Transverse colon (tissue), 4 donors: ENCODE results near the gene TOP1.

Experiments used
- EP300 ChIP-seq: sonication (generic); formaldehyde crosslinking; IDR thresholded peaks from one replicate; pipeline ENCODE4 v1.6.1; 2017; ENCODE audit warnings: antibody characterized with exemption, low read depth
- POLR2A ChIP-seq: fragments of 450-650 bp; IDR thresholded peaks from one replicate; pipeline ENCODE4 v1.6.1; 2016; ENCODE audit warnings: antibody characterized with exemption, mild to moderate bottlenecking, moderate library complexity
- POLR2AphosphoS5 ChIP-seq, 3 donors: sonication (generic); formaldehyde crosslinking; IDR thresholded peaks; one replicate each; pipeline ENCODE4 v1.6.1; 2016; ENCODE audit warnings: antibody characterized with exemption in 3 of 3
- TF ChIP-seq, protein P1 (sequence below), 5 experiments: fragments of 200-600 bp in 3 of 5; fragments of 450-650 bp in 2 of 5; sonication (generic) in 3 of 5; IDR thresholded peaks; 1 replicate in 2 of 5; 2 replicates in 3 of 5; pipeline ENCODE4 v1.5.1; 2016 to 2017; ENCODE audit warnings: antibody characterized with exemption in 5 of 5, inconsistent platforms in 3 of 5, mild to moderate bottlenecking in 2 of 5, moderate library complexity in 1 of 5

DNA sequence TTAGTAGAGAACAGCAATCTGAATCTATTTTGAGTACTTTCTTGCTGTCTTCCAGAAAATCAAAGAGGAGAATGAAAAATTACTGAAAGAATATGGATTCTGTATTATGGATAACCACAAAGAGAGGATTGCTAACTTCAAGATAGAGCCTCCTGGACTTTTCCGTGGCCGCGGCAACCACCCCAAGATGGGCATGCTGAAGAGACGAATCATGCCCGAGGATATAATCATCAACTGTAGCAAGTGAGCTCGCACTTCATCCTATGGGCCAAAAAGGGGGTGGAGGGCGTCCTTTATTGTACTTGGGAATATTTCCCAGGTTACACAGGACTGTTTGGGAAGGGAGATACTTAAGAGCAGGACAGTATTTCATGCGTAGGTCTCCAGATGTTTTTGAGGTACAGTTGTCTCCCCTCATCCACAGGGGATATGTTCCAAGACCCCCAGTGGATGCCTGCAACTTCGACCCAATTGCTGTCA is 71.4 kb downstream of the TOP1 start:
- TF ChIP-seq, protein P1, sequence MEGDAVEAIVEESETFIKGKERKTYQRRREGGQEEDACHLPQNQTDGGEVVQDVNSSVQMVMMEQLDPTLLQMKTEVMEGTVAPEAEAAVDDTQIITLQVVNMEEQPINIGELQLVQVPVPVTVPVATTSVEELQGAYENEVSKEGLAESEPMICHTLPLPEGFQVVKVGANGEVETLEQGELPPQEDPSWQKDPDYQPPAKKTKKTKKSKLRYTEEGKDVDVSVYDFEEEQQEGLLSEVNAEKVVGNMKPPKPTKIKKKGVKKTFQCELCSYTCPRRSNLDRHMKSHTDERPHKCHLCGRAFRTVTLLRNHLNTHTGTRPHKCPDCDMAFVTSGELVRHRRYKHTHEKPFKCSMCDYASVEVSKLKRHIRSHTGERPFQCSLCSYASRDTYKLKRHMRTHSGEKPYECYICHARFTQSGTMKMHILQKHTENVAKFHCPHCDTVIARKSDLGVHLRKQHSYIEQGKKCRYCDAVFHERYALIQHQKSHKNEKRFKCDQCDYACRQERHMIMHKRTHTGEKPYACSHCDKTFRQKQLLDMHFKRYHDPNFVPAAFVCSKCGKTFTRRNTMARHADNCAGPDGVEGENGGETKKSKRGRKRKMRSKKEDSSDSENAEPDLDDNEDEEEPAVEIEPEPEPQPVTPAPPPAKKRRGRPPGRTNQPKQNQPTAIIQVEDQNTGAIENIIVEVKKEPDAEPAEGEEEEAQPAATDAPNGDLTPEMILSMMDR (IDR thresholded peaks at IDR 0.05): no peak
- TF ChIP-seq POLR2A (no peak), EP300 (no peak), POLR2AphosphoS5 (IDR thresholded peaks at IDR 0.05) (no peak)
